Nephron progenitor cell (in vitro differentiated cells): ENCODE results near the gene SHISAL2B.
"Not testable (repeated sequence)": the region's sequence is repeated elsewhere in the genome, so short reads cannot be mapped to it uniquely, and the experiment has no call there.

Experiments
- DNase-seq: peaks from one replicate; pipeline ENCODE4 v3.0.0; 2021
- H3K27ac Mint-ChIP-seq: 2 replicates; pipeline ENCODE4 v1.8.0; 2021; ENCODE audit warnings: mild to moderate bottlenecking, moderate library complexity, mixed read lengths
- H3K27me3 Mint-ChIP-seq: 2 replicates; pipeline ENCODE4 v1.8.0; 2021; ENCODE audit warnings: mild to moderate bottlenecking, low read depth, mixed read lengths; ENCODE audit not compliant: poor library complexity
- H3K36me3 Mint-ChIP-seq: 2 replicates; pipeline ENCODE4 v1.8.0; 2021; ENCODE audit warnings: low read depth, mixed read lengths
- H3K4me1 Mint-ChIP-seq: 2 replicates; pipeline ENCODE4 v1.8.0; 2021; ENCODE audit warnings: mixed read lengths
- H3K4me3 Mint-ChIP-seq: 2 replicates; pipeline ENCODE4 v1.8.0; 2021; ENCODE audit warnings: mild to moderate bottlenecking, moderate library complexity, mixed read lengths
- H3K9me3 Mint-ChIP-seq: 2 replicates; pipeline ENCODE4 v1.8.0; 2021; ENCODE audit warnings: mild to moderate bottlenecking, moderate library complexity, mixed read lengths
- CTCF ChIP-seq: fragments of 200-600 bp; sonication (generic); IDR thresholded peaks from 2 replicates; pipeline ENCODE4 v1.5.0; 2021; ENCODE audit warnings: antibody characterized with exemption

The SHISAL2B gene

GRCh38 chr5:64654561-64654938, 35.8 kb upstream of the SHISAL2B start:
- H3K4me3 Mint-ChIP-seq = no peak overlapping the region

GRCh38 chr5:64655596-64655995, 34.7 kb upstream of the SHISAL2B start:
- H3K9me3 Mint-ChIP-seq = peaks cover 19% of the 10 kb centered on the region

More at GRCh38 chr5:64654561-64654938, 35.8 kb upstream of the SHISAL2B start:
- no peak for TF ChIP-seq CTCF
- H3K4me1 Mint-ChIP-seq = no peaks in the 10 kb centered on the region
- DNase-seq = no peak
- no peaks in the 10 kb centered on the region for H3K27me3 Mint-ChIP-seq
- H3K36me3 Mint-ChIP-seq = no peaks in the 10 kb centered on the region
- H3K9me3 Mint-ChIP-seq = peaks cover 19% of the 10 kb centered on the region
- no peak overlapping the region for H3K27ac Mint-ChIP-seq

DNA sequence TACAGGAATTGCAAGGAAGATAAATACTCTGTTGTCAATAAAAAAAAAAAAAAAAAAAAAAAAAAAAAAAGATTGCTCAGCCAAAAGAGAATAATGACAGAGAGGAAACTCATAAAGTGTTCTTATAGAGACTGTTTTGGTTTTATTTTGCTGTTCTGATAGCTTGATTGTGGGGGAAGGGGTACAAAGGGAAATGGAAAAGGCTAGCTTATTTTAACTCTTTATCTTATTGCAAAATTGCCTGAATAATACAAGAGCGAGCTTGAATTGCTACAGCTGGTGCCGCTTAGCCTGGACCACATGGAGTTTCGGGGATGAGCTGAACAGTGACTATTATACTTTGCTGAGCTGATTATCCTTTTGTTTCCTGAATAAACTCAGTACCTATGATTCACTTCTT, 31.0 kb upstream of the SHISAL2B start:
- Mint-ChIP-seq H3K36me3 (no peaks in the 10 kb centered on the region), H3K9me3 (peaks cover 14% of the 10 kb centered on the region), H3K4me3 (no peak overlapping the region), H3K27ac (no peak overlapping the region), H3K27me3 (no peaks in the 10 kb centered on the region), H3K4me1 (peaks cover under 1% of the 10 kb centered on the region)
- no peak for DNase-seq
- TF ChIP-seq CTCF = no peak

More at GRCh38 chr5:64655596-64655995, 34.7 kb upstream of the SHISAL2B start:
- Mint-ChIP-seq H3K27ac (no peak overlapping the region), H3K4me1 (no peaks in the 10 kb centered on the region), H3K27me3 (no peaks in the 10 kb centered on the region), H3K36me3 (no peaks in the 10 kb centered on the region), H3K4me3 (no peak overlapping the region)
- no peak for DNase-seq
- no peak for TF ChIP-seq CTCF

DNA sequence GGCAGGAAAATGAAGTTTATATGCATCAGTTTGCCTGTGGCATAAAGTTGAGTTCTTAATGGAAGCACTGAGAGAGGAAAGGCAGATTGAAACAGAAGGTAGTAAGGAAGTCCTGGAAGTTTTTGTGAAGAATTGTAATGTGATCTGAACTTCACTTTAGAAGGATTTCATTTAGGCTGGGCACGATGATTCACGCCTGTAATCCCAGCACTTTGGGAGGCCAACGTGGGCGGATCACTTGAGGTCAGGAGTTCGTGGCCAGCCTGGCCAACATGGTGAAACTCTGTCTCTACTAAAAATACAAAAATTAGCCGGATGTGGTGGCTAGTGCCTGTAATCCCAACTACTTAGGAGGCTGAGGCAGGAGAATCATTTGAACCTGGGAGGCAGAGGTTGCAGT, 27.1 kb upstream of the SHISAL2B start:
- not testable (repeated sequence) for H3K27ac Mint-ChIP-seq, H3K9me3 Mint-ChIP-seq, DNase-seq, H3K27me3 Mint-ChIP-seq, H3K36me3 Mint-ChIP-seq, H3K4me3 Mint-ChIP-seq
- peaks cover 19% of the 10 kb centered on the region for H3K4me1 Mint-ChIP-seq

- Mint-ChIP-seq H3K27ac (no peak overlapping the region), H3K36me3 (no peaks in the 10 kb centered on the region), H3K9me3 (no peaks in the 10 kb centered on the region), H3K4me3 (no peak overlapping the region), H3K27me3 (peaks cover 4% of the 10 kb centered on the region), H3K4me1 (peaks cover 19% of the 10 kb centered on the region)
- no peak for TF ChIP-seq CTCF
- no peak for DNase-seq
Measured at GRCh38 chr5:64665243-64665642, 25.1 kb upstream of the SHISAL2B start.

DNA sequence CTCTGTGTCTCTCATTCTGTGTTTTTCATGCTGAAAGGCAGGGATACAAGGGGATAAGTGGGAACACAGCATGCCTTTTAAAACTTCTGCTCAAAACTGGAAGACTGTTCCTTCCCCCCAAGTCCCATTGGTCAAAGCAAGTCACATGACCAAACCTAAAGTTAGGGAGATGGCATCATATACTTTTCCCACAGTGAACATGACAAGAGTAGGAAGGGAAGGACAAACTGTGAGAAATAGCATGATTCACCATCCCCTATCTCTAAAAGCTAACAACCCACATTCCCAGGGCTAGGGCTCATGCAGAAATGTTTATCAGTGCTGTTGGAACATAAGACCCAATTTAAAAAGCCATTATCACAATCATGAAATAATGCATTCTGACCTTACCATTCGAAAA, 24.2 kb upstream of the SHISAL2B start:
- no peak for TF ChIP-seq CTCF
- Mint-ChIP-seq H3K36me3 (no peaks in the 10 kb centered on the region), H3K4me1 (peaks cover 19% of the 10 kb centered on the region), H3K4me3 (no peak overlapping the region), H3K27ac (no peak overlapping the region), H3K27me3 (peaks cover 4% of the 10 kb centered on the region), H3K9me3 (no peaks in the 10 kb centered on the region)
- no peak for DNase-seq
